IMR-90 (cell line): ENCODE results near the gene ANKRD24. TPM values are rescaled to one million over a fixed set of nuclear protein-coding genes. Genes with fewer than 3 reads are reported as not detected.

ENCODE experiments used
- ATAC-seq: fragments of 200-7000 bp; cut with Tn5 transposase; 2 replicates; pipeline ENCODE4 v1.9.1; 2020; ENCODE audit warnings: low read depth, mild to moderate bottlenecking, moderate library complexity
- BruUV-seq: library from RNA; stranded (reverse); fragments of 400-500 nt; replicated peaks from 2 replicates; lab custom pipeline; 2021; lab: Mats Ljungman, UMichigan
- CTCF ChIA-PET: fragments of 300-600 bp; formaldehyde crosslinking; extraction: SDS; loops from one replicate; lab custom pipeline; 2021; ENCODE audit warnings: antibody characterized with exemption; lab: Yijun Ruan, JAX
- POLR2A ChIA-PET: fragments of 300-600 bp; sonication (Branson Sonifier 250); formaldehyde crosslinking; loops from one replicate; lab custom pipeline; 2022; ENCODE audit warnings: antibody characterized with exemption; ENCODE audit not compliant: unreplicated experiment; lab: Charles Lee
- DNase-seq: peaks from one replicate; pipeline ENCODE4 v3.0.0; 2013
- H2AFZ ChIP-seq: replicated peaks from 2 replicates; pipeline ENCODE3; 2013; ENCODE audit warnings: low read length, mild to moderate bottlenecking; ENCODE audit not compliant: poor library complexity
- H2AK5ac ChIP-seq: 2 replicates; pipeline ENCODE4 v1.6.1; 2013; ENCODE audit warnings: low read depth, low read length, inconsistent platforms
- H2AK9ac ChIP-seq: replicated peaks from 2 replicates; pipeline ENCODE3; 2013; ENCODE audit warnings: mild to moderate bottlenecking, low read depth, low read length, moderate library complexity; ENCODE audit not compliant: poor library complexity
- H2BK120ac ChIP-seq: 2 replicates; pipeline ENCODE4 v1.6.1; 2013; ENCODE audit warnings: low read depth, low read length, inconsistent platforms
- H2BK15ac ChIP-seq: 3 replicates; pipeline ENCODE4 v1.6.1; 2013; ENCODE audit warnings: low read depth, low read length, inconsistent platforms
- H2BK20ac ChIP-seq: 2 replicates; pipeline ENCODE4 v1.6.1; 2013; ENCODE audit warnings: low read depth, mild to moderate bottlenecking, inconsistent platforms, low read length, moderate library complexity
- H2BK5ac ChIP-seq: 2 replicates; pipeline ENCODE4 v1.6.1; 2013; ENCODE audit warnings: mild to moderate bottlenecking, low read depth, low read length, inconsistent platforms; ENCODE audit not compliant: poor library complexity, severe bottlenecking
- H3K14ac ChIP-seq: replicated peaks from 2 replicates; pipeline ENCODE4 v1.6.1; 2013; ENCODE audit warnings: low read depth, low read length, inconsistent platforms
- H3K18ac ChIP-seq: 2 replicates; pipeline ENCODE4 v1.6.1; 2013; ENCODE audit warnings: low read depth, low read length, control low read depth
- H3K23ac ChIP-seq: 2 replicates; pipeline ENCODE4 v1.6.1; 2013; ENCODE audit warnings: low read depth, low read length, inconsistent platforms
- H3K27ac ChIP-seq: 2 replicates; pipeline ENCODE4 v1.5.1; 2013; ENCODE audit warnings: mild to moderate bottlenecking, control low read depth, low read length; ENCODE audit not compliant: insufficient read depth
- H3K27me3 ChIP-seq: 2 replicates; pipeline ENCODE4 v1.6.1; 2013; ENCODE audit warnings: low read length; ENCODE audit not compliant: control insufficient read depth, insufficient read depth
- H3K36me3 ChIP-seq: 2 replicates; pipeline ENCODE4 v1.6.1; 2013; ENCODE audit warnings: low read length, mixed read lengths; ENCODE audit not compliant: control insufficient read depth, insufficient read depth
- H3K4ac ChIP-seq: 2 replicates; pipeline ENCODE4 v1.6.1; 2013; ENCODE audit warnings: low read depth, low read length, inconsistent platforms
- H3K4me1 ChIP-seq: 2 replicates; pipeline ENCODE4 v1.6.1; 2013; ENCODE audit warnings: low read length, mixed read lengths; ENCODE audit not compliant: control insufficient read depth, insufficient read depth
- H3K4me2 ChIP-seq: 2 replicates; pipeline ENCODE4 v1.6.1; 2013; ENCODE audit warnings: low read depth, mild to moderate bottlenecking, control low read depth, low read length, moderate library complexity
- H3K4me3 ChIP-seq: 2 replicates; pipeline ENCODE4 v1.5.1; 2013; ENCODE audit warnings: low read depth, mild to moderate bottlenecking, control low read depth, low read length, moderate library complexity; ENCODE audit not compliant: insufficient read depth
- H3K56ac ChIP-seq: 2 replicates; pipeline ENCODE4 v1.6.1; 2013; ENCODE audit warnings: low read length, inconsistent platforms; ENCODE audit not compliant: insufficient read depth; ENCODE audit errors: extremely low read depth
- H3K79me1 ChIP-seq, 2 experiments: 2 replicates each; pipeline ENCODE4 v1.6.1; 2013; ENCODE audit warnings: low read length in 2 of 2, inconsistent platforms in 1 of 2, low read depth in 1 of 2
- H3K9ac ChIP-seq: 2 replicates; pipeline ENCODE4 v1.6.1; 2013; ENCODE audit warnings: low read depth, low read length, control low read depth
- H3K9me1 ChIP-seq: 2 replicates; pipeline ENCODE4 v1.6.1; 2013; ENCODE audit warnings: low read length, inconsistent platforms; ENCODE audit not compliant: insufficient read depth
- H3K9me3 ChIP-seq: 2 replicates; pipeline ENCODE4 v1.6.1; 2013; ENCODE audit warnings: low read length; ENCODE audit not compliant: control insufficient read depth, insufficient read depth
- H4K20me1 ChIP-seq: 2 replicates; pipeline ENCODE4 v1.6.1; 2013; ENCODE audit warnings: low read length, inconsistent platforms; ENCODE audit not compliant: insufficient read depth
- H4K5ac ChIP-seq: 2 replicates; pipeline ENCODE4 v1.6.1; 2013; ENCODE audit warnings: mild to moderate bottlenecking, low read depth, low read length, control low read depth
- H4K8ac ChIP-seq, 2 experiments: 2 replicates each; pipeline ENCODE4 v1.6.1; 2013; ENCODE audit warnings: low read depth in 2 of 2, low read length in 2 of 2, control low read depth in 1 of 2, inconsistent platforms in 1 of 2
- H4K91ac ChIP-seq: 2 replicates; pipeline ENCODE4 v1.6.1; 2013; ENCODE audit warnings: low read depth, low read length, inconsistent platforms; ENCODE audit not compliant: insufficient read depth
- BHLHE40 ChIP-seq: fragments of 150-350 bp; IDR thresholded peaks from 2 replicates; pipeline ENCODE4 v1.6.1; 2016; ENCODE audit warnings: mild to moderate bottlenecking, low read depth, low read length
- CEBPB ChIP-seq: IDR thresholded peaks from 2 replicates; pipeline ENCODE4 v1.6.1; 2012; ENCODE audit warnings: low read depth, low read length, improper control_type of control experiment
- CHD1 ChIP-seq: IDR thresholded peaks from 2 replicates; pipeline ENCODE4 v1.6.1; 2012; ENCODE audit warnings: low read depth, low read length, improper control_type of control experiment
- FOS ChIP-seq: fragments of 150-350 bp; IDR thresholded peaks from 2 replicates; pipeline ENCODE4 v1.6.1; 2016; ENCODE audit warnings: low read depth, low read length
- MAZ ChIP-seq: IDR thresholded peaks from 2 replicates; pipeline ENCODE4 v1.6.1; 2012; ENCODE audit warnings: low read depth, mild to moderate bottlenecking, low read length, improper control_type of control experiment, moderate library complexity, borderline replicate concordance
- NFE2L2 ChIP-seq: fragments of 150-350 bp; IDR thresholded peaks from 2 replicates; pipeline ENCODE4 v1.6.1; 2016; ENCODE audit warnings: low read depth, mild to moderate bottlenecking, low read length
- RAD21 ChIP-seq: IDR thresholded peaks from 2 replicates; pipeline ENCODE4 v1.6.1; 2012; ENCODE audit warnings: low read length, improper control_type of control experiment
- RCOR1 ChIP-seq: IDR thresholded peaks from 2 replicates; pipeline ENCODE4 v1.6.1; 2012; ENCODE audit warnings: mild to moderate bottlenecking, low read length, improper control_type of control experiment; ENCODE audit not compliant: insufficient replicate concordance
- RFX5 ChIP-seq: IDR thresholded peaks from 2 replicates; pipeline ENCODE4 v1.8.0; 2012; ENCODE audit warnings: low read depth, mild to moderate bottlenecking, low read length, moderate library complexity
- SMC3 ChIP-seq: fragments of 150-350 bp; IDR thresholded peaks from 2 replicates; pipeline ENCODE4 v1.6.1; 2016; ENCODE audit warnings: low read depth, mild to moderate bottlenecking, antibody characterized with exemption, low read length, moderate library complexity
- WGBS, 2 experiments: methylation state at CpG; one replicate each; pipeline versions ENCODE4 v1.1.5 to v1.1.7; 2013; ENCODE audit warnings: missing lambda C conversion rate in 2 of 2; ENCODE audit not compliant: insufficient read length in 1 of 2; ENCODE audit errors: extremely low coverage in 2 of 2; 5-methylcytosine and 5-hydroxymethylcytosine counted together
- dilution Hi-C: fragments of 300-500 bp; cut with HindIII; formaldehyde crosslinking; loops from one replicate; pipeline ENCODE4 v1.14.3; 2018; ENCODE audit warnings: low sequenced_read_pairs; ENCODE audit not compliant: unreplicated experiment
- in situ Hi-C: fragments of 300-500 bp; cut with MboI; formaldehyde crosslinking; loops from 3 replicates; pipeline ENCODE4 v1.14.3; 2019; ENCODE audit warnings: low sequenced_read_pairs, inconsistent platforms, mixed read lengths
- intact Hi-C: fragments of 100-400 bp; cut with micrococcal nuclease; formaldehyde crosslinking; loops from 2 replicates; pipeline ENCODE4 v1.10.0; 2022
- polyA plus RNA-seq, 3 experiments: library from polyadenylated mRNA; depleted of rRNA; stranded (reverse); fragments of >200 nt; gene quantifications; 2 replicates each; pipeline ENCODE4 v1.2.3, GENCODE V29; 2012; ENCODE audit warnings: low replicate concordance in 1 of 3
- total RNA-seq: library from RNA; depleted of rRNA; stranded (reverse); fragments of >200 nt; gene quantifications from 2 replicates; pipeline ENCODE4 v1.2.3, GENCODE V29; 2012
- TF ChIP-seq, protein P1 (sequence below): fragments of 150-350 bp; IDR thresholded peaks from 2 replicates; pipeline ENCODE4 v1.6.1; 2016; ENCODE audit warnings: low read depth, mild to moderate bottlenecking, low read length, moderate library complexity, borderline replicate concordance
- TF ChIP-seq, protein P2 (sequence below): fragments of 150-350 bp; IDR thresholded peaks from 2 replicates; pipeline ENCODE4 v1.6.1; 2017; ENCODE audit warnings: mild to moderate bottlenecking, antibody characterized with exemption, low read length, low read depth

ANKRD24 gene
- total and polyA plus RNA-seq, 2 of the 4 experiments (the other 2 are of a cell fraction) = 0.18 to 0.21 TPM

- H3K23ac ChIP-seq = no peak overlapping the region
- no peak overlapping the region for H2BK15ac ChIP-seq
- no peak overlapping the region for H2BK20ac ChIP-seq
- H3K4me3 ChIP-seq = no peak overlapping the region
- ChIA-PET POLR2A (no interaction called here), CTCF (no interaction called here)
- no TSS peak for BruUV-seq
- H3K27me3 ChIP-seq = no peaks in the 10 kb centered on the region; the same call in 1 of the 2 replicates
- peaks cover 5% of the 10 kb centered on the region for H3K36me3 ChIP-seq
- H4K91ac ChIP-seq = no peak overlapping the region
- H3K56ac ChIP-seq = no peak overlapping the region
- no peak overlapping the region for H3K18ac ChIP-seq
- H2AK9ac ChIP-seq = no peak overlapping the region
- in situ Hi-C loops = no loop called here
- peaks cover 4% of the 10 kb centered on the region; the same call in 1 of the 2 replicates for H3K9me1 ChIP-seq
- dilution Hi-C loops = no loop called here
- TF ChIP-seq SMC3 (no peak), CEBPB (no peak), MAZ (no peak), RAD21 (no peak), FOS (no peak), RFX5 (no peak), RCOR1 (no peak), BHLHE40 (no peak), NFE2L2 (no peak), CHD1 (no peak)
- TF ChIP-seq, protein P1, sequence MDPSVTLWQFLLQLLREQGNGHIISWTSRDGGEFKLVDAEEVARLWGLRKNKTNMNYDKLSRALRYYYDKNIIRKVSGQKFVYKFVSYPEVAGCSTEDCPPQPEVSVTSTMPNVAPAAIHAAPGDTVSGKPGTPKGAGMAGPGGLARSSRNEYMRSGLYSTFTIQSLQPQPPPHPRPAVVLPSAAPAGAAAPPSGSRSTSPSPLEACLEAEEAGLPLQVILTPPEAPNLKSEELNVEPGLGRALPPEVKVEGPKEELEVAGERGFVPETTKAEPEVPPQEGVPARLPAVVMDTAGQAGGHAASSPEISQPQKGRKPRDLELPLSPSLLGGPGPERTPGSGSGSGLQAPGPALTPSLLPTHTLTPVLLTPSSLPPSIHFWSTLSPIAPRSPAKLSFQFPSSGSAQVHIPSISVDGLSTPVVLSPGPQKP = no peak
- TF ChIP-seq, protein P2, sequence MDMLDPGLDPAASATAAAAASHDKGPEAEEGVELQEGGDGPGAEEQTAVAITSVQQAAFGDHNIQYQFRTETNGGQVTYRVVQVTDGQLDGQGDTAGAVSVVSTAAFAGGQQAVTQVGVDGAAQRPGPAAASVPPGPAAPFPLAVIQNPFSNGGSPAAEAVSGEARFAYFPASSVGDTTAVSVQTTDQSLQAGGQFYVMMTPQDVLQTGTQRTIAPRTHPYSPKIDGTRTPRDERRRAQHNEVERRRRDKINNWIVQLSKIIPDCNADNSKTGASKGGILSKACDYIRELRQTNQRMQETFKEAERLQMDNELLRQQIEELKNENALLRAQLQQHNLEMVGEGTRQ = no peak
- DNase-seq (no peak), ATAC-seq (no peak)
- peak overlapping the region; percentile 27 for H2BK5ac ChIP-seq
- H3K9me3 ChIP-seq = no peaks in the 10 kb centered on the region
- 0 out of 2 replicates have a peak, but pooled peaks cover 1% of the 10 kb centered on the region for H3K4me1 ChIP-seq
- H4K8ac ChIP-seq = no peak overlapping the region
- no peak overlapping the region for H3K27ac ChIP-seq
- 76 to 100% methylated on average over 1 to 2 of the region's 2 CpGs for WGBS, 2 experiments
- H3K79me1 ChIP-seq = peaks cover 11 to 26% of the 10 kb centered on the region in 2 experiments
- H4K20me1 ChIP-seq = no peaks in the 10 kb centered on the region
- no peak overlapping the region for H3K14ac ChIP-seq
- no peak overlapping the region for H4K5ac ChIP-seq
- H3K9ac ChIP-seq = no peak overlapping the region
- no peak overlapping the region for H3K4me2 ChIP-seq
- H3K4ac ChIP-seq = no peak overlapping the region
- no peak overlapping the region for H2AFZ ChIP-seq
- H2AK5ac ChIP-seq = peak overlapping the region; percentile 50; the same call in 1 of the 2 replicates
- no peak overlapping the region for H2BK120ac ChIP-seq
- intact Hi-C loops = loop anchor here (5.0 kb wide), 1 partner anchor 118 kb away; the partner anchor contains the start of gene ZBTB7A
Observed at GRCh38 chr19:4184718-4185352, 2.3 kb downstream of the ANKRD24 start.
